ENCODE results near the gene IL37.

GRCh38 chr2:112864072-112864471 lies 46.9 kb upstream of the IL37 start:
- TF ChIP-seq CTCF (IDR thresholded peaks at IDR 0.05; ENCODE audit: insufficient read depth, low read depth, low read length) (no peak), EZH2 (IDR thresholded peaks at IDR 0.05; ENCODE audit: insufficient read depth, low read length) (no peak)
